ENCODE measurements around the gene CHRNE. TPM values are rescaled to one million over a fixed set of nuclear protein-coding genes. Genes with fewer than 3 reads are reported as not detected.

The CHRNE gene
- polyA plus RNA-seq, 2 of the 4 experiments (the other 2 are of a cell fraction) = 0.10 to 0.13 TPM

- no peak overlapping the region for H3K4me2 ChIP-seq
- POLR2A ChIA-PET = interaction anchor here (1.9 kb wide), 1 partner anchor 111 kb away, joined by 6 read pairs; no protein-coding TSS in a partner anchor
- TF ChIP-seq ATOH8 (CRISPR knock-in tag; IDR thresholded peaks at IDR 0.05; ENCODE audit: low read depth) = no peak
- no peak for TF ChIP-seq GATA3 (IDR thresholded peaks at IDR 0.05; ENCODE audit: borderline replicate concordance)
- TF ChIP-seq SMC3 (IDR thresholded peaks at IDR 0.05) = no peak
- no peak for TF ChIP-seq BCL3 (IDR thresholded peaks at IDR 0.05)
- no peak for TF ChIP-seq CBX8 (IDR thresholded peaks at IDR 0.05)
- no peak for TF ChIP-seq RFX5 (IDR thresholded peaks at IDR 0.05)
- no peak for TF ChIP-seq CTCF (IDR thresholded peaks at IDR 0.05)
- TF ChIP-seq PHF8 (IDR thresholded peaks at IDR 0.05; ENCODE audit: borderline replicate concordance, low read depth) = no peak
- TF ChIP-seq RARB (CRISPR knock-in tag; IDR thresholded peaks at IDR 0.05) = no peak
- no peak for FAIRE-seq
- DNase-seq (ENCODE audit: low read depth in 1 of 2, low spot score in 1 of 2) = no peak
- H3K4me3 ChIP-seq = no peak overlapping the region
- ATAC-seq = no peak
- WGBS (ENCODE audit: missing lambda C conversion rate) = 94% methylated on average over 37 of the region's 37 CpGs
- 0 out of 3 replicates have a peak, but pooled peaks cover 5% of the 10 kb centered on the region for H3K4me1 ChIP-seq
- no peak overlapping the region for H3K27ac ChIP-seq
- H3K9me3 ChIP-seq = no peaks in the 10 kb centered on the region
- CTCF ChIA-PET = interaction anchor here (0.6 to 8.2 kb wide), 17 partner anchors 8 to 335 kb away, joined by 3 to 83 read pairs (median 9); partner anchors contain the start of genes ARRB2, CAMTA2, RNF167 and SLC25A11
These were observed 1.7 kb downstream of the CHRNE start for GRCh38 chr17:4901108-4901647.

GRCh38 chr17:4900231-4901107 lies 2.4 kb downstream of the CHRNE start:
- Histone ChIP-seq H3K27ac (no peak overlapping the region), H3K4me2 (no peak overlapping the region), H3K9me3 (no peaks in the 10 kb centered on the region), H3K4me1 (0 out of 3 replicates have a peak, but pooled peaks cover 5% of the 10 kb centered on the region), H3K4me3 (no peak overlapping the region)
- WGBS (ENCODE audit: missing lambda C conversion rate) = 90% methylated on average over 64 of the region's 65 CpGs
- ChIA-PET POLR2A (interaction anchor here (1.5 to 1.9 kb wide), 2 partner anchors 104 to 110 kb away, joined by 4 to 6 read pairs; partner anchors contain the start of gene PSMB6), CTCF (interaction anchor here (0.6 to 8.2 kb wide), 15 partner anchors 9 to 333 kb away, joined by 3 to 83 read pairs (median 5); partner anchors contain the start of genes ARRB2, GLTPD2, RNF167 and SLC25A11)
- no peak for TF ChIP-seq ZC3H11A (IDR thresholded peaks at IDR 0.05)
- no peak for TF ChIP-seq GATA3 (IDR thresholded peaks at IDR 0.05; ENCODE audit: borderline replicate concordance)
- TF ChIP-seq EHF (CRISPR knock-in tag; IDR thresholded peaks at IDR 0.05) = no peak
- TF ChIP-seq NR3C1 (IDR thresholded peaks at IDR 0.05) = no peak
- DNase-seq (ENCODE audit: low read depth in 1 of 2, low spot score in 1 of 2) = no peak
- FAIRE-seq = no peak
- no peak for ATAC-seq

- H3K4me3 ChIP-seq = no peak within 1 kb of the TSS
- WGBS (ENCODE audit: missing lambda C conversion rate) = 94% methylated on average over 57 of the region's 60 CpGs
- ATAC-seq = no peak
- H3K4me2 ChIP-seq = no peak within 1 kb of the TSS
- ChIA-PET POLR2A (interaction anchor here (1.5 to 1.9 kb wide), 2 partner anchors 104 to 110 kb away, joined by 4 to 6 read pairs; partner anchors contain the start of gene PSMB6), CTCF (interaction anchor here (0.6 to 8.2 kb wide), 15 partner anchors 9 to 333 kb away, joined by 3 to 83 read pairs (median 4); partner anchors contain the start of genes ARRB2, GLTPD2, RNF167 and SLC25A11)
- no peak for TF ChIP-seq CTCF (IDR thresholded peaks at IDR 0.05)
- TF ChIP-seq ZNF302 (CRISPR knock-in tag; IDR thresholded peaks at IDR 0.05) = no peak
- TF ChIP-seq HDAC2 (IDR thresholded peaks at IDR 0.05) = no peak
- TF ChIP-seq JUNB (IDR thresholded peaks at IDR 0.05) = no peak
- TF ChIP-seq CBX8 (IDR thresholded peaks at IDR 0.05) = no peak
- no peak for TF ChIP-seq NPAS2 (CRISPR knock-in tag; IDR thresholded peaks at IDR 0.05; ENCODE audit: borderline replicate concordance)
- TF ChIP-seq MAZ (IDR thresholded peaks at IDR 0.05; ENCODE audit: borderline replicate concordance, low read depth, low read length) = no peak
- TF ChIP-seq ESRRA (IDR thresholded peaks at IDR 0.05; ENCODE audit: borderline replicate concordance, low read length) = no peak
- TF ChIP-seq MYC (IDR thresholded peaks at IDR 0.05; ENCODE audit: borderline replicate concordance, low read length) = no peak
- no peak for TF ChIP-seq CEBPB (IDR thresholded peaks at IDR 0.05)
- TF ChIP-seq NR3C1 (IDR thresholded peaks at IDR 0.05) = no peak
- no peak for DNase-seq (ENCODE audit: low read depth in 1 of 2, low spot score in 1 of 2)
- H3K4me1 ChIP-seq = 0 out of 3 replicates have a peak, but pooled peaks cover 5% of the 10 kb centered on the region
- no peaks in the 10 kb centered on the region for H3K9me3 ChIP-seq
- no peak within 1 kb of the TSS for H3K27ac ChIP-seq
- FAIRE-seq = no peak
These were observed 3.3 kb downstream of the CHRNE start, which contains the start of gene C17orf107 for GRCh38 chr17:4899341-4900230. Gene C17orf107, plus strand, starts transcription at chr17:4899536. Its CDS starts 227 bp downstream, at chr17:4899763.
